ENCODE results near the gene PRR33. TPM values are rescaled to one million over a fixed set of nuclear protein-coding genes. Genes with fewer than 3 reads are reported as not detected.

PRR33 gene
- total RNA-seq, 1 experiment from 2014 or later = not detected

- no peak for DNase-seq (ENCODE audit: extremely low read depth, low read depth)
These were observed 37.3 kb upstream of the PRR33 start for GRCh38 chr11:1928891-1929541.

GRCh38 chr11:1928470-1928890 lies 36.8 kb upstream of the PRR33 start:
- no peak for DNase-seq (ENCODE audit: extremely low read depth, low read depth)

- DNase-seq (ENCODE audit: extremely low read depth, low read depth) = no peak
These were observed 36.3 kb upstream of the PRR33 start for GRCh38 chr11:1927848-1928469.

DNA sequence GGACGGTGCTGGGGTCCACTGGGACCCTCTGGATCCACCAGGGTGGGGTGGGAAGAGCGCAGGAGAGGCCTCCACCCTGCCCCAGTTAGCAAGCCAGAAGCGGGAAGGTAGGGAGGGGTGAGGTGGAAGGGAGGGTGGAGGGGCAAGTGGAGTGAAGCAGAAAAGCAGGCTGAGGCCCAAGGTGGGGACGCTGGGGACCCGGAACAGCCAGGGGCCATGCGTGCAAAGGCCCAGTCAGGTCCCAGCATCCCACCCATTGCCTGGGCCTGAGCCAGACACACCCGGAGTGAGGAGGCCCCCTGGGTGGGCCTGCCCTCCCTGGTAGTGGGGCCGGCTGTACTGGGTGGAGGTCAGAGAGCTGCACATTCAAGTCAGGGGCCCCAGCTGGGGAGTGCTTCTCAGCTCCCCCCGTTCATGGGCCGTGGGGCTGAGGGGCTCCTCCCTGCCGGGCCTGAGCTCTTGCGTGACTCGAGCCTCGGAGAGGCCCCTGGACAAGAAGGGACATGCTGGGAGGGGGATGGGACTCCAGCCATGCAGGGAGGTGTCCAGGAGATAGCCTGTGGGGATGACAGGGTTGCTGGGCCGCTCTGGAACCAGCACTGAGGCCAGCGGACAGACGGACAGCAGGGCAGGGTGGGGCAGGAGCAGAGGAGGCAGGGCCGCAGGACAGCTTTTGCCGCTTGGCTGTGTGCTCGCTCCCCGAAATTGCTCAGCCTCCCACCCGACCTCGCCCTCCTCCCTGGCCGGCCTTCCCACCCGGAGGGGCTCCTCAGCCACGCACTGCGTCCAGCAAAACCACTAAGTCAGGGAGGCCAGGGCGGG lies 35.5 kb upstream of the PRR33 start:
- no peak for DNase-seq (ENCODE audit: extremely low read depth, low read depth)

- no peak for DNase-seq (ENCODE audit: extremely low read depth, low read depth)
These were observed 34.7 kb upstream of the PRR33 start for GRCh38 chr11:1926156-1927025.

DNA sequence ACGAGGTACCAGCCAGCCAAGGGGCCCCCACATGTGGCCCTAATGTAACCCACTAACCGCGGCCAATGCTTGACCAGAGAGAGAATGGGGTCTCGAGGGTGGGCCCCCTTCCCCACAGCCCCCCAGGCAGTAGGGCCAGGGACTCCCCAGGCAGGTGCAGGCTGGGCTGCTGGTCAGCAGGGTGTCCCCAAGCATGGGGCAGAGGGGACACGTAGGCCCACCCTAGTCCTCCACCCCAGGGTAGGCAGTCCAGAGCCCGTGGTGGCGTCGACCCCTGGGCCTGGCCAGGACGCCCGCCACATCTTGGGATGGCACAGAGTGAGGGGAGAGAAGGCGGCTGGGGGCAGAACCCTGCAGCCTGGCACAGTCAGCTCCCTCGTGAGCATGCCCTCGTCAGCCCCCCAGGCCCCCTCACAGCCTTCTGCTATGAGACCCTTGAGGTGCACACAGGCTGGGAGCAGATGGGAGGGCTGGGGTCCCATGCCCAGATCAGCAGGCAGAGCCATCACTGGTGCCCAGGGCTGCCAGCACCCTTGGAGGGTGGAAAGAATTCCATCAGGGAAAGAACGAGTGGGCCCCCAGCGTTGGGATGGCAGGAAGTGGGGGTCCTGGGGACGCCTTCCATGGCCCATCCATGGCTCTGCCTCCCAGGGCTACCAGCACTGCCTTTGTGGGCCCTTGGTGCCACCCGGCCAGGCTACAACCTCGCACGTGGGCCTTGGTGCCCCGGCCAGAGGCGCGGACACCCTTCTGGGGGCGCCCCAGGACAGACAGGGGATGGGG lies 33.9 kb upstream of the PRR33 start:
- DNase-seq (ENCODE audit: extremely low read depth, low read depth) = no peak

- no peak for DNase-seq (ENCODE audit: extremely low read depth, low read depth)
These were observed 33.1 kb upstream of the PRR33 start for GRCh38 chr11:1924646-1925372.

DNA sequence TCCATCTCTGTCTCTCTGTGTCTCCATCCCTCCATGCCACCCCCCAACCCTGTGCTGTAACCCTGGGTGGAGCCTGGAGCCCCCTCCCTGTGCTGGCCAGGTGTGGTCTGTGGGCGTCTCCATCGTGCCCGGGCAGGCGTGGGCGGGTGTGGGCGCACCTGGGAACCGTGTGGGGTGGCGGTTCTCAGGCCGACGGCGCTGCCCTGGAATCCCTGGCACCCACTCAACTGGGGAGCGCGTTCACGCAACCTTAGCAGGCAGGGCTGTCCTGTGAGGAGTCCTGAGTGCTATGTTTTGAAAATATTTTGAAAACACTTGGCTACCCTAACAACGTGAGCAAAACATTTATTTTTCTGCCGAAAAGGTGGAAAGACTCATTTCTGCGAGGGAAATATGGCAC lies 32.5 kb upstream of the PRR33 start:
- no peak for DNase-seq (ENCODE audit: extremely low read depth, low read depth)

GRCh38 chr11:1923201-1923956 lies 31.7 kb upstream of the PRR33 start:
- DNase-seq (ENCODE audit: extremely low read depth, low read depth) = no peak

DNA sequence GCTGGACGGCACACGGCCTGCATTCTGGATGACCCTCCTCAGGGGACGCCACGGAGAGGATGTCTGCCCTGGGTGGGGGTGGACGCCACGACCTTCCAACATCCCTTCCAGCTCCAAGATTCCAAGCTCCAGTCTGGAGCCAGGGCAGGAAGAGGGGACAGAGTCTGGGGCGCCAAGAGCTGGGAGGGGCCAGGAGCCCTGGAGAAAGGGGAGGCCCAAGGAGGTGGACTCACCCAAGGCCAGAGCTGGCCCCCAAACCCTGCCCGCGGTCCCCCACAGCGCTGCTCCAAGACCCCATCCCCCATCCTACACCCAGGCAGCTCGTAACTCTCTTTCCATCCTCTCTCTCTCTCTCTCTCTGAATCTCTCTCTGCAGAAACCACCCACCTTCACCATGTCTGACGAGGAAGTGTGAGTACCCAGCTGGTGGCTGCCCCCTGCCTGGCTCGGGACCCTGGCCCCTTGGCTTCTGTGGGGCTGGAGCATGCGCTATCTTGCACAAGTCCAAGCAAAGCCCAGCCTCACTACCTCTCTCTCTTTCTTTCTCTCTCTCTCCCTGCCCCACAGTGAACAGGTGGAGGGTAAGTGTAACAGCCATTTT lies 30.9 kb upstream of the PRR33 start:
- no peak for DNase-seq (ENCODE audit: extremely low read depth, low read depth)

GRCh38 chr11:1921574-1922141 lies 30.0 kb upstream of the PRR33 start:
- no peak for DNase-seq (ENCODE audit: extremely low read depth, low read depth)

GRCh38 chr11:1920909-1921573 lies 29.3 kb upstream of the PRR33 start:
- DNase-seq (ENCODE audit: extremely low read depth, low read depth) = no peak

GRCh38 chr11:1920128-1920908 lies 28.6 kb upstream of the PRR33 start:
- DNase-seq (ENCODE audit: extremely low read depth, low read depth) = no peak

DNA sequence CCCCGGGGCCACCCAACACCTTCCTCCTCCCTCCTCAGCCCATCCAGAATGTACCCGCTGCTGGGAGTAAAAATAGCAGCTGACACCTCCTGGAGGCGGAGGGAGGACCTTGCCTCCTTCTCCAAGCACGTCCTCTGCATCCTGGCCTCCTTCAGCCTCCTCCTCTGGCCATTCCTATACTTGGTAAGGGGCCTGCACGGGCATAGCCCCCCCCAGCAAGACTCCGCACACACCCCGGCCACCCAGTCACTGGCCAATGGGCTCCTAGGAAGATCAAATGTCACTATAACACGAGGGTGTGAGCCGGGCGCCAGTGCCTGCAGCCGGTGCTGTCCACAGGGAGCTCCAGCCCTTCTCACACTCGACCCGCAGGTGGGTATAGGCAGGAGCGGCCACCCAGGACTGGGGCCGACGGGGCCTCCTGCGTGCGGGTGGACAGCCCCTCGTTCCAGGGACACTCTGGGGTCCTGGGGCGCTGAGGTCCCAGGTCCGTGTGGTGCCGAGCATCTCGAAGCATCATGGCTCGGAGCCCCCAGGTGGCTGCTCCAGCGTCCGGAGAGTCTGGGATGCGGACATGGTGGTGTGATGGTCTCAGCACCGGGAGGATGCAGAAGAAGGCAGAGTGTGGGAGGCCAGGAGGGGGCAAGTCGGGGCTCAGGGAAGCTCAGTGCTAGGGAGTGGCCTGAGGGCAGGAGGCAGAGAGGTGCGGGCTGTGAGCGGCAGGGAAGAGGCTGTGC lies 27.9 kb upstream of the PRR33 start, which contains the start of gene TNNT3:
Gene TNNT3 (plus strand): TSS at position 313 of the 737 bp plus-strand sequence. CDS start 3,172 bp downstream, outside the sequence.
- no peak for DNase-seq (ENCODE audit: extremely low read depth, low read depth)

GRCh38 chr11:1918436-1919315 lies 27.0 kb upstream of the PRR33 start:
- no peak for DNase-seq (ENCODE audit: extremely low read depth, low read depth)
